Muscle of back (tissue), 11 donors: Measurements from ENCODE around the gene SETBP1. TPM values are rescaled to one million over a fixed set of nuclear protein-coding genes. Genes with fewer than 3 reads are reported as not detected.

ENCODE experiments used
- DNase-seq, 3 donors: peaks; one replicate each; pipeline versions ENCODE4 v3.0.0 to v3.0.0-alpha.2; 2013
- polyA plus RNA-seq, 10 donors: library from polyadenylated mRNA; unstranded; fragments of 120-200 nt; gene quantifications; one replicate each; pipeline ENCODE4 v1.2.1, GENCODE V29; 2013; ENCODE audit not compliant: insufficient read length in 10 of 10

Gene SETBP1
- polyA plus RNA-seq, 10 donors: 13.6 to 21.3 (median 16.0) TPM

- DNase-seq: peak; percentile 38 to 83 (median 51)
Measured at GRCh38 chr18:45110577-45111501, 430.2 kb downstream of the SETBP1 start.

- DNase-seq: peak in 2 of 3 donors; percentile 32 to 68
Measured at GRCh38 chr18:45111502-45111848, 430.8 kb downstream of the SETBP1 start.

GRCh38 chr18:45112682-45113081 lies 432.0 kb downstream of the SETBP1 start:
- DNase-seq: no peak

- no peak for DNase-seq
Measured at GRCh38 chr18:45116116-45116515, 435.4 kb downstream of the SETBP1 start.
